ENCODE results near the gene PHF8. TPM values are rescaled to one million over a fixed set of nuclear protein-coding genes. Genes with fewer than 3 reads are reported as not detected.

Gene PHF8
- total RNA-seq, 1 donor from 2014 or later: 12.6 TPM

DNA sequence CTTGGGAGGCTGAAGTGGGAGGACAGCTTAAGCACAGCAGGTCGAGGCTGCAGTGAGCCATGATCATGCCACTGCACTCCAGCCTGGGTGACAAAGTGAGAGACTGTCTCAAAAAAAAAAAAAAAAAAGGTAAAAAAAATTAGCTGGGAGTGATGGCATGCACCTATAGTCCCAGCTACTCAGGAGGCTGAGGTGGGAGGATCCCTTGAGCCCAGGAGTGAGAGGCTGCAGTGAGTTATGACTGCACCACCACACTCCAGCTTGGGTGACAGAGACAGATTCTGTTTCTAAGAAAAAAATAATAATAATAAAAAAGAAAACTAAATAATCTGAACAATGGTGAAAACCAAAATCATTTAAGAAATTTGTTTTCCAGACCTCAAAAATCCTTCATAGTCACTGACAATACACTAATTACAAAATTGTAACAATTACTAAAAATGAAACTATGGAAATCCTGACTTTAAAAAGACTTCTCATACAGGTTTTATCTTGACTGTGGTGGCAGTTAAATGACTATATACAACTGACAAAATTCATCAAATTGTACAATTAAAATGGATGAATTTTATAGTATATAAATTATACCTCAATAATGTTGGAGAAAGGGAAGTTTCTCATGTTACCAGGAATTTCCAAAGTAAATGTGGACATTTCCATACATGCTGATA is 31.3 kb downstream of the PHF8 start:
- TF ChIP-seq, protein P1, sequence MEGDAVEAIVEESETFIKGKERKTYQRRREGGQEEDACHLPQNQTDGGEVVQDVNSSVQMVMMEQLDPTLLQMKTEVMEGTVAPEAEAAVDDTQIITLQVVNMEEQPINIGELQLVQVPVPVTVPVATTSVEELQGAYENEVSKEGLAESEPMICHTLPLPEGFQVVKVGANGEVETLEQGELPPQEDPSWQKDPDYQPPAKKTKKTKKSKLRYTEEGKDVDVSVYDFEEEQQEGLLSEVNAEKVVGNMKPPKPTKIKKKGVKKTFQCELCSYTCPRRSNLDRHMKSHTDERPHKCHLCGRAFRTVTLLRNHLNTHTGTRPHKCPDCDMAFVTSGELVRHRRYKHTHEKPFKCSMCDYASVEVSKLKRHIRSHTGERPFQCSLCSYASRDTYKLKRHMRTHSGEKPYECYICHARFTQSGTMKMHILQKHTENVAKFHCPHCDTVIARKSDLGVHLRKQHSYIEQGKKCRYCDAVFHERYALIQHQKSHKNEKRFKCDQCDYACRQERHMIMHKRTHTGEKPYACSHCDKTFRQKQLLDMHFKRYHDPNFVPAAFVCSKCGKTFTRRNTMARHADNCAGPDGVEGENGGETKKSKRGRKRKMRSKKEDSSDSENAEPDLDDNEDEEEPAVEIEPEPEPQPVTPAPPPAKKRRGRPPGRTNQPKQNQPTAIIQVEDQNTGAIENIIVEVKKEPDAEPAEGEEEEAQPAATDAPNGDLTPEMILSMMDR (IDR thresholded peaks at IDR 0.05; ENCODE audit: insufficient read depth, low read length, severe bottlenecking): no peak
- H3K36me3 ChIP-seq (ENCODE audit: control insufficient read depth, insufficient read depth, low read length): peaks cover 5% of the 10 kb centered on the region
- FAIRE-seq (no peak), DNase-seq (ENCODE audit: low read depth) (no peak)
- H3K4me3 ChIP-seq (ENCODE audit: low read depth, low read length): no peak overlapping the region
- no peaks in the 10 kb centered on the region for H3K27me3 ChIP-seq (ENCODE audit: control insufficient read depth, insufficient read depth, low read length)

DNA sequence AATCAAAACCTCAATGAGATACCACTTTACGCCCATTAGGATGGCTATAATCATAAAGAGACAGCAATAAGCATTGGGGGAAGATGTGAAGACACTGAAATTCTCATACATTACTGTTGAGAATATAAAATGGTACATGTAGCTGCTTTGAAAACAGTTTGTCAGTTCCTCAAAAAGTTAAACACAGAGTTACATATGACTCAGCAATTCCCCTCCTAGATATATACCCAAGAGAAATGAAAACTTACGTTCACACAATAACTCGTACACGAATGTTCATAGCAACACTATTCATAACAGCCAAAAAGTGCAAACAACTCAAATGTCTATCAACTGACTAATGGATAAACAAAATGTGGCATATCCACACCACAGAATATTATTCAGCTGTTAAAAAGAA is 36.6 kb downstream of the PHF8 start:
- Histone ChIP-seq H3K4me3 (ENCODE audit: low read depth, low read length) (no peak overlapping the region), H3K27me3 (ENCODE audit: control insufficient read depth, insufficient read depth, low read length) (no peaks in the 10 kb centered on the region), H3K36me3 (ENCODE audit: control insufficient read depth, insufficient read depth, low read length) (no peaks in the 10 kb centered on the region)
- TF ChIP-seq, protein P1 (IDR thresholded peaks at IDR 0.05; ENCODE audit: insufficient read depth, low read length, severe bottlenecking): no peak
- DNase-seq (ENCODE audit: low read depth) (no peak), FAIRE-seq (no peak)

DNA sequence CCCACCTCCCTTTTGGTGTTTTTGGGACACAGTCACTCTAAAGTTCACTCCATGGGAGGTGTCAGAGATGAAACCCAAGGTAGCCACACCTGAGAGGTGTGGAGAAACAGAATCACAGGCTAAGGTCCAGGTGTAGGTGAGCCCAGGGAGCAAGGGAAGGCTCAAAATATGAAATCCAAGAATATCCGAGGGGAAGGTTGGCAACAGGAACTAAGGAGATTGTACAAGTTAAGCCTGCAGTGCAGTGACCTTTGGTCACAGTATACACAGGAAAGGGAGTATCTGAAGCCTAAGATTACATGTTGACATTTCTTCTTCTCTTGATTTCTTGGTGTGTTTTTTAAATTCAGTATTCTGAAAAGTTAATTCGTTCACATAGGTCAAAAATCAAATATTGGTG is 46.5 kb downstream of the PHF8 start:
- FAIRE-seq (peak; percentile 77), DNase-seq (ENCODE audit: low read depth) (no peak)
- no peak overlapping the region for H3K4me3 ChIP-seq (ENCODE audit: low read depth, low read length)
- TF ChIP-seq, protein P1 (IDR thresholded peaks at IDR 0.05; ENCODE audit: insufficient read depth, low read length, severe bottlenecking): no peak
- H3K36me3 ChIP-seq (ENCODE audit: control insufficient read depth, insufficient read depth, low read length): no peaks in the 10 kb centered on the region
- no peaks in the 10 kb centered on the region for H3K27me3 ChIP-seq (ENCODE audit: control insufficient read depth, insufficient read depth, low read length)

DNA sequence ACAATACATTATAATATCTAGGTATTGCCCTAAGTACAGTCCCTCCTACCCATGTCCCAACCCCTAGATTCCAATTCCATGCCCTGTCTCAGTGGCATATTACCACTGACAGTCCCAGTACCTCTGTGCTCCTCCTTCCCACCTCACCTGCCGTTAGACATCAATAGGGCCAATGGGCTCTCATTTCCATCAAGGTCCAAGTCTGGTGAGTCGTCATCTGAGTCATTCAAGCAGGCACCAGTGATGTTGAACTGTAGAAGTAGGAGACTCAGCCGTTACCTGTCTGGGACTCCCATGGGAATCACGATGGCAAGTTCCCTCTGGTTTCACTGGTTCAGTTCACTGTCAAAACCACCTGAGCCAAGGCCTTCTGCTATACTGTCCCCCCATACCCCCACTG is 51.7 kb downstream of the PHF8 start:
- no peaks in the 10 kb centered on the region for H3K36me3 ChIP-seq (ENCODE audit: control insufficient read depth, insufficient read depth, low read length)
- FAIRE-seq (no peak), DNase-seq (ENCODE audit: low read depth) (peak; percentile 33)
- TF ChIP-seq, protein P1 (IDR thresholded peaks at IDR 0.05; ENCODE audit: insufficient read depth, low read length, severe bottlenecking): no peak
- no peak overlapping the region for H3K4me3 ChIP-seq (ENCODE audit: low read depth, low read length)
- H3K27me3 ChIP-seq (ENCODE audit: control insufficient read depth, insufficient read depth, low read length): no peaks in the 10 kb centered on the region

DNA sequence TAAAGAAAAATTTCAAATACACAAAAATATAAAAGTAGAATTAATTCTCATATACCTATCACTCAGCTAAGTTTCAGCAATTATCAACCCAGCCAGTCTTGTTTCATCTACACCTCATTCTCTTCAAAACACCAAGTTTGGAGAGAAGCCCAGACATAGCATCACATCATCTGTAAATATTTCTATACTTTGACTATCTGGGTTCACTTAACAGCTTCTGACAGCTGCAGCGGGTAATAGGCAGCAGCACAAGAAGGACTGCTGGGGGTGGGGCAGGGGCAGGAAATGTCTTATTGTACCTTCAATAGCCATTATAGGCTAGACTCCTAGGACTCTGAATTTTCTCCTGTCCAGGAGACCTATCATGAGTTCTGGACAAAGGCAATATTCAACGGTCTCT is 54.1 kb downstream of the PHF8 start:
- DNase-seq (ENCODE audit: low read depth) (no peak), FAIRE-seq (no peak)
- Histone ChIP-seq H3K36me3 (ENCODE audit: control insufficient read depth, insufficient read depth, low read length) (no peaks in the 10 kb centered on the region), H3K4me3 (ENCODE audit: low read depth, low read length) (no peak overlapping the region), H3K27me3 (ENCODE audit: control insufficient read depth, insufficient read depth, low read length) (no peaks in the 10 kb centered on the region)
- TF ChIP-seq, protein P1 (IDR thresholded peaks at IDR 0.05; ENCODE audit: insufficient read depth, low read length, severe bottlenecking): no peak

DNA sequence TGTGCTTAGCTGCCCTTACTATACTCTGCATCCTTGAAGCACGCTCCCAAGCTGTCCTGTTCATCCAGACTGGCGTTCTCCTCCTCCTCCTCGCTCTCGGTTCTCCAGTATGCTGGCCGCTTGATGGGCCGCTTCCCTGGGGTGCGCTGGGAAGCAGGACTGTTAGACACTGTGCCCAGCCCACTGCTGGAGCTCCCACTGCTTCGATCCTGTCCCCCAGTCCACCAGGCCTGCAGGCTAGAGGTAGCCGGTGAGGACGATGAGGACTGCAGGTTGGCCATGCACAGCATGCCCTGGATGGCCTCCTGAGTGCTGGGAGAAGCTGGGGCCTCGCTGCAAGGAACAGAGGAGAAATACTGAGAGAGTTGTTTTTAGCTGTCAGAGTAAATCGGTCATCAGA is 59.4 kb downstream of the PHF8 start:
- H3K36me3 ChIP-seq (ENCODE audit: control insufficient read depth, insufficient read depth, low read length): peaks cover 2% of the 10 kb centered on the region
- TF ChIP-seq, protein P1 (IDR thresholded peaks at IDR 0.05; ENCODE audit: insufficient read depth, low read length, severe bottlenecking): no peak

More for the DNA sequence above, 59.4 kb downstream of the PHF8 start:
- FAIRE-seq (no peak), DNase-seq (ENCODE audit: low read depth) (no peak)
- Histone ChIP-seq H3K27me3 (ENCODE audit: control insufficient read depth, insufficient read depth, low read length) (no peaks in the 10 kb centered on the region), H3K4me3 (ENCODE audit: low read depth, low read length) (no peak overlapping the region)

All from bronchial epithelial cell (primary cell).